GM12891 (cell line): Measurements from ENCODE around the gene CEMP1.
A peak's percentile ranks its signal among the peaks of the same experiment; 100 is the strongest.

Experiments
- DNase-seq: peaks from one replicate; pipeline ENCODE4 v3.0.0; 2011; ENCODE audit warnings: low spot score; ENCODE audit not compliant: insufficient read length
- FAIRE-seq: peaks from 2 replicates; lab custom pipeline; 2011; peaks lifted over from hg19 to GRCh38; lab: Jason Lieb, UNC
- PAX5 ChIP-seq: IDR thresholded peaks from 2 replicates; pipeline ENCODE4 v1.6.1; 2011; ENCODE audit warnings: low read length, moderate library complexity, mild to moderate bottlenecking; ENCODE audit not compliant: insufficient read depth, severe bottlenecking
- POLR2A ChIP-seq: IDR thresholded peaks from 2 replicates; pipeline ENCODE4 v1.6.1; 2011; ENCODE audit warnings: low read depth, low read length, control low read depth
- POLR2AphosphoS5 ChIP-seq: IDR thresholded peaks from 2 replicates; pipeline ENCODE4 v1.6.1; 2011; ENCODE audit warnings: low read depth, low read length, control low read depth
- POU2F2 ChIP-seq: IDR thresholded peaks from 2 replicates; pipeline ENCODE4 v1.6.1; 2011; ENCODE audit warnings: low read depth, mild to moderate bottlenecking, control low read depth, low read length, moderate library complexity
- SPI1 ChIP-seq: IDR thresholded peaks from 2 replicates; pipeline ENCODE4 v1.6.1; 2011; ENCODE audit warnings: low read depth, low read length, control low read depth
- TAF1 ChIP-seq: IDR thresholded peaks from 2 replicates; pipeline ENCODE4 v1.6.1; 2011; ENCODE audit warnings: low read depth, low read length, control low read depth

CEMP1 gene

DNA sequence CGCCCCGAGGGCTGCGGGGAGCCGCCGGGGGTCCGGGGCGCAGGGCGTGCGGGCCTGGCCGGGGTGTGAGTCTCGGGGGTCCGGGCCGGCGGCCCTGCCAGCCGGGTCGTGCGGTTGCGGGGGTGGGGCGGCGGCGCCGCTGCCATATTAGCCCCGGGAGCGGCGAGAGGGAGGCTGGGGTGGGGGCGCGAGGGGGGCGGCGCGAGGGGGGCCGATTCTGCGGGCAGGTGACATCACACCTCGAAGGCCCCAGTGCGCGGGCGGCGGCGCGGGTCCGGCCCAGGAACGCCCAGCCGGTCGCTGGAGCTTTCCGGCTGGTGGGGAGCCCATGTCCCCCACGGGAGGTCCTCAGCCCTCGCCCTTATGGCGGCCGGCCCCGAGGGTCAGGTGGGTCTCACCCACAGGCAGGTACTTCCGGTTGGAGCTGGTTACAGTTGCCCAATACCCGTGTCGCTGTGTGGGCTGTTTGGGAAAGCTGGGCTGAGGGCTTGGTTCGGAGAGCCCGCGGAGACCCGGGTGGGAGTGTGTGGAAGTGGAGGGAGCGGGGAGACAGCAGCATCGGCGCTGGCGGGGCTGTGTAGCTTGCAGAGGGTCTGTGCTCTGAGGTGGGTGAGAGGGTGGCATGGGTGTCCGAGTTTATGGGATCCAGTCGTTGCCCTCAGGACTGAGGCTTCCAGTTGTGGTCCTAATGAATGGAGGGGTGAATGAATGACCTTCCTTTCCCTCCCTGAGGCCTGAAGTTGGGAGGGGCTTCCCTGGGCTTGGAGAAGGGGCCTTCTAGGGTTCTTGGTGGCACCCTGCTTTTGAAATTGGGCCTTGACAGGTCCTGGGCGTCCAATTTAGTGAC is 16.7 kb downstream of the CEMP1 start:
- no peak for DNase-seq

DNA sequence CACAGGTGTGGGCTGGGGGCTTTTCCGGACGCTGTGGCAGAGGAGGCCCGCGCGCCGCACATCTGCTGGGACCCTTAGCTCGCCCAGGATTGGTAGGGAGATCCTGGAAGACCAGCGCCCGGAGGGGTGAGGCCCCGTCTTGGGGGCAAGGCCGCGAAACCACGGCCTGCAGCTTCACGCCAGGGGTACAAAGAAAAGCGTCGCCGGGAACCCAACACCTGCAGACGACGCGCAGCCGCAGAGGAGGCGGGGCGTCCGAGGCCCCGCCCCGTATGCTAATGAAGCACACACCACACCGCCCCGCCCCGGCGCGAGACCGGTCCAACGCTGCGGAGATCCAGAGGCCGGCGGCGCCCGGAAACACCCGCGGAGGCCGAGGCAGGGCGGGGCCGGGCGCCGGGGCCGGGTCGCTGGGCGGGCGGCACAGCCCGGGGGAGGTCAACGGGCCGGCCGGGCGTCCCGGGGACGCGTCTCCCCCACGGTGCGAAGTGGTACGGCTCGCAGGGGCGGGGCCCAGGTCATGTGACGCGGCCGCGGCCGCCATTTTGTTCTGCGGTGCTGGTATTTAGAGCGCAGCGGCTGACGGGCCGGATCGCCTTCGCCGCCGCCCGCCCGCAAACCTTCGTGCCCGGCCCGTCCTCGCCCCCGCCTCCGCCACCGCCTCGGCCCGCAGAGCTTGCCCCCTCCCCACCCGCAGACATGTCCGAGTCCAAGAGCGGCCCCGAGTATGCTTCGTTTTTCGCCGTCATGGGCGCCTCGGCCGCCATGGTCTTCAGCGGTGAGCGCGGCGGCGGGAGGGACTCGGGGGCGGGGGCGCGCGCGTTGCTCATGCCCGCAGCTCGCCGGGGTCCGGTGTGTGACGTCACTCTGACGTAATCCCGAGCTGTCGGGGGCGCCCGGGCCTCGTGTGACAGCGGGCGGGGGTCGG is 17.5 kb downstream of the CEMP1 start, which contains the start of gene ATP6V0C:
ATP6V0C (plus strand) TSS at position 548 of the 928 bp plus-strand sequence; CDS start at position 700, 152 bp downstream.
- DNase-seq (peak; percentile 93), FAIRE-seq (peak; percentile 100)
- TF ChIP-seq SPI1 = no peak
- TF ChIP-seq PAX5 = no peak
- TF ChIP-seq POLR2AphosphoS5 = peak; percentile 87
- peak; percentile 71 for TF ChIP-seq TAF1
- TF ChIP-seq POU2F2 = peak; percentile 79; the same call in 1 of the 2 replicates
- peak; percentile 80 for TF ChIP-seq POLR2A

More for the DNA sequence above, 16.7 kb downstream of the CEMP1 start:
- TF ChIP-seq POLR2AphosphoS5 (no peak; the same call in 1 of the 2 replicates), POLR2A (no peak), PAX5 (no peak), POU2F2 (no peak), SPI1 (no peak), TAF1 (no peak)
- FAIRE-seq = no peak

GRCh38 chr16:2512735-2513404 is 18.3 kb downstream of the CEMP1 start:
- TF ChIP-seq POLR2A (no peak), PAX5 (no peak), TAF1 (no peak), POU2F2 (no peak), SPI1 (no peak), POLR2AphosphoS5 (no peak)
- peak; percentile 31 for FAIRE-seq
- DNase-seq = no peak

DNA sequence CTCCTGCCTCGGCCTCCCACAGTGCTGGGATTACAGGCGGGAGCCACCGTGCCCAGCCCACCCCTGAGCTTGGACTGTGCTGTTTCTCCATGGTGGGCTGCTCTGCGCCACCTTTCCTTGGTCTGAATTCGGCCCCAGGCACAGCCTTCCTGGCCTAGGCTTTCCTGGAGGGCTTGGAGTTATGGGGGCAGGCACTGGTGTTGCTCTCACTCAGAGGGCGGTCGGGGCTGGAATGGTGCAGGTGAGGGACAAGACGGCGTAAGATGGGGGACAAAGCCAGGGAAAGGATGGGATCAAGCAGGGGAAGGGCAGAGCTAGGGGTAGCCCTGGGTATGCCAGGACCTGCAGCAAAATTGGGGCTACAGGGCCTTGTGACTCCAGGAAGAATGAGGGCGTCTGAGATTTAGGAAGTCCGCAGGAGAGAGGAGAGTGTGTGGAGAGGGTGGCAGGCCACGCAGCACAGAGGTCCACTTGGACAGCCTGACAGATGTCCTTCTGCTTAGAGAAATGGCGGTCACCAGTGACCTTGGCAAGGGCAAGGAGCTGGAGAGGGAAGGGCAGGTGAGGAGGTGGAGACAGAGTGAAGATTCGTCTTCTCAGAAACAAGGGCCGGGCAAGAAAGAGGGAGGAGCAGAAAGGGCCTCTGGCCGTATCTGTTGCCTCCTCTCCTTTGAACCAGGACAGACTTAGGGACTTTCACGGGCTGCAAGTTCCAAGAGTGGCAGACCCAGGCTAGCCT is 19.0 kb downstream of the CEMP1 start:
- no peak for FAIRE-seq
- TF ChIP-seq TAF1 (no peak), SPI1 (no peak), PAX5 (no peak), POU2F2 (no peak), POLR2A (no peak), POLR2AphosphoS5 (no peak)

DNA sequence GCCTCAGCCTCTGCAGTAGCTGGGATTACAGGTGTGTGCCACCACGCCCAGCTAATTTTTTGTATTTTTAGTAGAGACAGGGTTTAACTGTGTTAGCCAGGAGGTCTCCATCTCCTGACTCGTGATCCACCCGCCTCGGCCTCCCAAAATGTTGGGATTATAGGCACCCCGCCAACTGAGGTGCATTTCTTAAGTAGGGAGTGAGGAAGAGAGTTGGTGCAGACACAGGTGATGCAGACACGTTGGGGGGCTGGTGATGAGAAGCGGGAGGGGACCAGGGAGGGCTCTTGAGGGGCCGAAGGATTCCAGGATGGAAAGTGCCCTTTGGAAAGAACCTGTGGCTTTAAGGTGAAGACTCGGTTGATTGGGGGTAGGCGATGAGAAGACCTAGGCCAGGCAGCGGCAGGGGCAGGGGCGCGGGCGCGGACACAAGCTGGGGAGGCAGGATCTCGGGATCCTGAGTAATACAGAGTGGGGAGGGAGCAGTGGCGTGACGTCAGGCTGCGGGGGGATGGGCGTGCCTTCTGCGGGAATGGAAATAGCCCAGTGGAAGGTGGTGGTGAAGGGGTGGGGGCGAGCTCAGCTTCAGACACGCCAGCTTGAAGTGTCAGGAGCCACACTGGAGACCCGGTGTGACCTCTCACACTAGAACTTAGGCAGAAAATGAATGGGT is 19.9 kb downstream of the CEMP1 start:
- DNase-seq (no peak), FAIRE-seq (no peak)
- TF ChIP-seq SPI1 = no peak
- TF ChIP-seq POLR2AphosphoS5 = no peak
- TF ChIP-seq POU2F2 = no peak
- TF ChIP-seq POLR2A = no peak
- no peak for TF ChIP-seq TAF1
- no peak for TF ChIP-seq PAX5

More for the DNA sequence above, 19.0 kb downstream of the CEMP1 start:
- no peak for DNase-seq

DNA sequence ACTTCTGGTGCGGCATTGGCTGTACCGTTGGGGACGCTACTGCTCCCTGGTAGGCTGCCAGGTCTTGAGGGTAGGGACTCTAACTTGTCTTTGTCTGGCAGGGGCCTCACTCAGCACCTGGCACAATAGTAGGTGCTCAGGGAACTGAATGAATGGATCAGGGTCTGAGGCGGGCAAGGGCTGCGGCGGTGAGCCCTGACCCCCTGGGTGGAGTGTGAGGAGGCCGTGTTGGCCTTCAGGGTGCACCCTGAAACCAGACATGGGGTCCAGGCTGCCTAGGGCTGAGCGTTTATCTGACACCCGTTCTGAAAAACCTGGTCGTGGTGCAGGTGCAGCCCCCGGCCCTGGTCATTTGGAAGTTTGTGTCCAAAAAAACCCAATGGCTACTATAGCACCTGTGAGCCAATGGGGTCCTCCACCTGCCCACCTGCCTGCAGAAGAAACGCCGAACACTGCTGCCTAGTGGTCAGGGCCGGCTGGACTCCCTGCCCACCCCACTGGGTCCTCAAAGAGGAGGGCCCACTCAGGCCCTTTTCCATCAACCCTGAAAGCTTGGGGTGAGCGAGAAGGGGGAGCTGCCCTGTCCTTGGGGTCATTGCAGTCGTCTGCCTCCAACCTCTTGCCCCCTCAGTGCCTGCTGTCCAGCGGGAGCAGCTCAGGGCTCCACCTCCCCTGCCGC is 22.3 kb downstream of the CEMP1 start:
- FAIRE-seq (peak; percentile 51), DNase-seq (no peak)
- no peak for TF ChIP-seq POU2F2
- no peak for TF ChIP-seq TAF1
- TF ChIP-seq POLR2A = no peak
- TF ChIP-seq PAX5 = no peak
- TF ChIP-seq POLR2AphosphoS5 = no peak
- no peak for TF ChIP-seq SPI1

DNA sequence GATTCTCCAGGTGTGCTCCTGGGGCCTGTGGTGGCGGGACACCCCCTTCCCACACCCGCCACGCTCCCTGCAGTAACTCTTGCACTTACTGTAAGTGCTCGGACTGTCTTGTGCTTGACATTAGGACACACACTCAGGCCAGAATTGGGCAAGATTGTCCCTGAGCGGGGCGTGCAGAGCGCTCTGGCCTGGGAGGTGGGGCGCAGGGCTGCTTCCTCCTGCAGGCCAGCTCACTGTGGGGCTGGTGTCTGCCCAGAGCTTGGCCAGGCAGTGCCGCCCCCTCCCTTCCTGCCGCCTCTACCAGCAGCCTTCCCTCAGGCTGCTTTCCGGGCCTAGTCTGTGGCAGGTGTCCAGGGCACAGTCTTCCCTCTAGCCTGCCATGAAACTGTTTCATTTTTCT is 23.5 kb downstream of the CEMP1 start:
- FAIRE-seq (peak; percentile 90), DNase-seq (no peak)
- TF ChIP-seq POU2F2 = no peak
- TF ChIP-seq TAF1 = no peak
- no peak for TF ChIP-seq POLR2AphosphoS5
- no peak for TF ChIP-seq POLR2A
